HG03196 (cell line): ENCODE data around the gene UQCC3.
A peak's percentile ranks its signal among the peaks of the same experiment; 100 is the strongest.
"Not testable (repeated sequence)": the region's sequence is repeated elsewhere in the genome, so short reads cannot be mapped to it uniquely, and the experiment has no call there.

Experiments used
- ATAC-seq: cut with Tn5 transposase; IDR thresholded peaks from one replicate; pipeline ENCODE4 v1.9.1; 2021; ENCODE audit not compliant: unreplicated experiment

Gene UQCC3

DNA sequence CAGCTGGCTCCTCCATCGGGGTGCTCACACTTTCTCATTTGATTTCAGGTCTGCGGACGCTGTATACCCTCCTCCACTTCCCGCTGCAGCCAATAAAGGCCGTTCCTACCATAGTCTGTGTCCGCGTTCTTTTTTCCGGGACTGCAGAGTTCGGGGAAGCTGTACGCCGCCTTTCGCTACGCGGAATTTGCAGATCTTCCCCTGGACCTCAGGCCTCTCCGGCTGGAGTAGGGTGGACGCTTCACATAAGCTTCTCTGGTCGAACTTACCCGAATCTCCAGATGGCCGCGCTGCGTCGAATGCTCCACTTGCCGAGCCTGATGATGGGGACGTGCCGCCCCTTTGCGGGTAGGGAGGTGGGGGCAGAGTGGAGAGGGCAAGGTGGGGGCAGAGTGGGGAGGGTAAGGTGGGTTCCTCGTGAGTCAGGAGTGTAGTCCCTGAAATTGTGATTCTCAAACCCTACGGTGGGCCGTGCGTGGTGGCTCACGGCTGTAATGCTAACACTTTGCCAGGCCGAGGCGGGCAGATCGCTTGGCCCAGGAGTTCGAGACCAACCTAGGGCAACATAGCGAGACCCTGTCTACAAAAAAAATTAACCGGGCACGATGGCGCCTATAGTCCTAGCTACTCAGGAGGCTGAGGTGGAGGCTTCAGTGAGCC is 5.7 kb upstream of the UQCC3 start:
- peak; percentile 19 for ATAC-seq

DNA sequence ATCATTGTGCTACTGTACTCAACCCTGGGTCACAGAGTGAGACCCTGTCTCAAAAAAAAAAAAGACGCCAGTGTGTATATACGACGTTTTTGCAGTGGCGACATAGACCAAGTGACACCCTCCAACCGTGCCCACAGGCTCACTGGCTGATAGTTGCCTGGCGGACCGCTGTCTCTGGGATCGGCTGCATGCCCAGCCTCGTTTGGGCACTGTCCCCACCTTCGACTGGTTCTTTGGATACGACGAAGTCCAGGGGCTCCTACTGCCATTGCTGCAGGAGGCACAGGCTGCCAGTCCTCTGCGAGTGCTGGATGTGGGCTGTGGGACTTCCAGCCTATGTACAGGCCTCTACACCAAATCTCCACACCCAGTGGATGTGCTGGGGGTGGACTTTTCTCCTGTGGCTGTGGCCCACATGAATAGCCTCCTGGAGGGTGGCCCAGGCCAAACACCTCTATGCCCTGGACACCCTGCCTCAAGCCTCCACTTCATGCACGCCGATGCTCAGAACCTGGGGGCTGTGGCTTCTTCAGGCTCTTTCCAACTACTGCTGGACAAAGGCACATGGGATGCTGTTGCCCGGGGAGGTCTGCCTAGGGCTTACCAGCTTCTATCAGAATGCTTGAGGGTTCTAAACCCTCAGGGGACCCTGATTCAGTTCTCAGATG is 5.1 kb upstream of the UQCC3 start:
- ATAC-seq: no peak

DNA sequence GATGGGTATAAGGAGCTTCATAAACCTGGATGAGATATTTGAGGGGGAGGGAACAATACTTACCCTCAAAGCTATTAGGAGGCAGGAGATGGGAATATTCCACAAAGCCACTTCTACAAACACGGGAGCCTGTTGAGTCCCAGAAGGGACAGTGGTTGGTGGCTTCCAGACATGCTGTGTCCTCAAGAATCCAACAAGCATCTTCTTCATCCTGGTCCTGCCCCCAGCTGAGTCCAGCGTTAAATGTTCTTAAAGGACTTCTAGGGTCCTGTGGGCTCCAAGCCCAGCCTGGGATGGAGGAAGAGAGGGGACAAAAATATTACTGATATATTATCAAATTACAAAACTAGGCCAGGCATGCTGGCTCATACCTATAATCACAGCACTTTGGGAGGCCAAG is 4.0 kb upstream of the UQCC3 start:
- ATAC-seq: no peak

DNA sequence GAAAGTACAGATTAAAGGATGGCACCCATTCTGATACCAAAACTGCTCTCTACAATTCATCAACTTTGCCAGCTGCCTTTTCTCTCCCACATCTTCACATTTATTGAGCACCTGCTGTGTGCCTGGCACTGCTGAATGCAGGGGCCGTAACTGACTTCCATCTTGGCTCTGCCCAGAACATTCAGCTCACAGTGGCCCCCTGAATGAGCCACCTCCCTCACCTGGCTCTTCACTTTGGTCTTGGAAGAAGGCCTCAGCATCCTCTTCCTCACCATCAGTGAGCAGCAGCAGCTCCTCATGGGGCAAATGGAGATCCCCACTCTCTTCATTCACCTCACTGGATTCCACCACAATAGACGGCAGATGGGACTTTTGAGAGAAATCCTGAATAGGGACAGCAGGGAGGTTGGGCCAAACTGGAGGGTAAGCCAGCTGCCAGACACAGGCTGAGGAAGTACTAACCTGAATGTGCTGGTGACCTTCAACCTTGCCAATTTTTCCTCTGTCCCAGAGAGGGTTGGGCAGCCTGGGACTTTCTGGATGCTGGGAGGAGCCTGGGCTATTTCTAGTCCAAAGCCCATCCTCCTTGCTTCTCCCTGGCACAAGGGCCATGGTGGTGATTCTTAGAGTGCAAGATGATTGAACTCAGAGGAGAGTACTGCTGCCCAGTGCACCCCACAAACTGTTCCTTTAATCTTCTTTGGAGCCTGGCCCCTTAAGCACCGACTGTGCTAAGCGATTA is 1.9 kb upstream of the UQCC3 start:
- no peak for ATAC-seq

DNA sequence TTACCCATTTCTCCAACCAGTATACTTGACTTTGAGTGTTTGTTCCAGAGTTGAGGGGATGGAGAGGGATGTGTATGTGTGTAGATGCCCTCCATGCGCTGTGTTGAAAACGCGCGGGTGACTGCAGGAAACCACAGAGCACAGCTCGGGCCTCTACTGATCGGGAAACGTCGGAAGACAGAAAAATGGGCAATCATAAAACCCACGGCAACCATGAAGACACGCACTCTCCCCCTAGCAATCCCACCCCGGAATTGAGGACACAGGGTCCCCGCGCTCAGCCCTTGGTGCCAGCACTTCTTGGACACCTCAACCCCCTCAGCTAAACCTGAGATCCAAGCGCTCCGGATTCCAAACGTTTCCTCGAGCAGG is 251 bp upstream of the UQCC3 start:
- ATAC-seq: no peak

DNA sequence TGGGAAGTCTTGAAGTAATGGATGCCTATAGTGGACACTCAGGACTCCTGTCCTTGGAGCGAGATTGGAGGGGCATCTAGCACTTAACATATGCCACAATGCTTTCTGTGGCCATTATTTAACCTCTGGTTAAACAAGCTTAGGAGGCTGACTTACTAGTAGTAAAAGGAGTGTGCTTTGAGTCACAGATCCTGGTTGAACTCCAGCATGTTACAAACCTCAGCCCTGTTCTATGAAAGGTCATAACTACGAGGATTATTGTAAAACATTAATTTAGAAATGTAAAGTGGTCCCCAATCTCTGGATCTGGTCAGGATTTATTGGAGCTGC is 1.7 kb downstream of the UQCC3 start:
- ATAC-seq: no peak

DNA sequence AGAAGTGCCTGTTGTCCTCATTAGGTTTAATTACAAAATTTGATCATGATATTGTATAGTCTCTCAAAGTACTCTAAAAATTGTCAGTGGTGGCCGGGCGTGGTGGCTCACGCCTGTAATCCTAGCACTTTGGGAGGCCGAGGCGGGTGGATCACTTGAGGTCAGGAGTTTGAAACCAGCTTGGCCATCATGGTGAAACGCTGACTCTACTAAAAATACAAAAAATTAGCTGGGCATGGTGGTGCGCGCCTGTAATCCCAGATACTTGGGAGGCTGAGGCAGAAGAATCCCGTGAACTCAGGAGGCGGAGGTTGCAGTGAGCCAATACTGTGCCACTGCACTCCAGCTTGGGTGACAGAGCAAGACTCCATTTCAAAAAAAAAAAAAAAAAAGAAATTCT is 3.9 kb downstream of the UQCC3 start:
- not testable (repeated sequence) for ATAC-seq

DNA sequence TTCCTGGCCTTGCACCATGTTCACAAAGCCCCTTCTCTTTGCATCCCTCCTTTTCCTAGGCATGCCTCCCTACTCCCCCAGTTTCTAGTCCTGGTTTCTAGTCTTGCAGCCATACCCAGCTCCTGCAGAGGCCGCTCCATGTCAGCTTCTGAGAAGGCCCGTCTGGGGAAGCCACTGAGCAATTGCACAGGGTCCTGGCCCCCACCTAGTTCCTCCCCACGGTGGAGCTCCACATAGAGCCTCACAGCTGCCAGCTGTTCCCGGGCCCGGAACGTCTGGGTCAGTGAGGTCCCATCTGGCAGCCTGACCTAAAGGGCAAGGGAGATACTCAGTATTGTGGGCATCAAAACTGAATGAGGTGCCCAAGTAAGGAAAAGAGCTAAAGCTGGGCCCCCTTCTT is 5.2 kb downstream of the UQCC3 start:
- ATAC-seq: no peak

DNA sequence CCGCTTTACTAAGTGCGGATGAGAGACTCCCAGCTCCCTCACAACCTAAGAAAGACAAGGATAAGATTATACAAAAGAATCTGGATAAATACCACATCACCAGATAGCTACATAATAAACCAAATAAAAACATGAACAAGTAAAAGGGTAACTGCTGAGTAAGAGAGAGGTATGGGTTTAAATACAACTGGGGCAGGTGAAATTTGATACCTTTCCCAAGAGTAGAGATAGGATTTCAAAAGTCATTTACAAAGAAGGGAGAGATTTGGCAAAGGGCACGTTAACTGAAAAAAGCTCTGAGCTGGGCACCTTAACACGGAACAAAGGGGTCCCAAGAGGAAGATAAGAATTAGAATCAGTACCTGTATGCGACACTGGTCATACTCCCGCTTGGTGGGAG is 5.7 kb downstream of the UQCC3 start:
- ATAC-seq: no peak

DNA sequence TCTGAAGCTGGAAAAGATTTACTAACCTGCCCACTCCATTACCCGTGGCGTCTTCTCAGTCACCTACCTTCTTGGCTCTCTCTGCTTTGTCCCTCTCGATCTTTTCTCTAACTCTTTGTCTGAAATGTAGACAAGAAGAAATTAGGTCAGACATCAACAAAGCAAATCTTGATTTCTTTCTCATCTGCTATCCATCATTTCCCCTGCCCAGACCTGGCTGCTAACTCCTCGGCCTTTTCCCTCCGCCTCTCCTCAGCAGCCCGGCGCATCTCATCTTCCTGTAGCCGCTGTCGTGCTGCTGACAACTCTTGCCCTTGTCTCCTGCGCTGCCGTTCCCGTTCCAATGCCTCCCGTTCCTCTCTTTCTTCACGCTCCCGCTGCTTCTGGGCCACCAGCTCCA is 6.2 kb downstream of the UQCC3 start:
- no peak for ATAC-seq

DNA sequence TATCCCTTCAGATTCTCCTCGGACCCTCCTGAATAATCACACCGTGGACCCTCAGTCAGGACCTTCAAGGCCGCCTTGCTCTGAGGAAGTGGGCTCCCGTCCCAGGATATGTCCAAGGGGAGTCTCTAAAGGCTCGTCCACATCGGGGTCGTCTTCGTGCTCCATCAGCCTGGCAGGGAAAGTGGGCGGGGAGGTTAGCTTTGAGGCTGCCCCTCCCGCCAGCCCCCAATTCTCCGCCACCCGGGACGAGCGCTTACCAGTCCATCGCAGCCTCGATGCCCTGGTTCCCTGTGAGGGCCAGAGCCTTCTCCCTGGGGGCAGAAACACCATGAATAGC is 6.9 kb downstream of the UQCC3 start:
- ATAC-seq: no peak

DNA sequence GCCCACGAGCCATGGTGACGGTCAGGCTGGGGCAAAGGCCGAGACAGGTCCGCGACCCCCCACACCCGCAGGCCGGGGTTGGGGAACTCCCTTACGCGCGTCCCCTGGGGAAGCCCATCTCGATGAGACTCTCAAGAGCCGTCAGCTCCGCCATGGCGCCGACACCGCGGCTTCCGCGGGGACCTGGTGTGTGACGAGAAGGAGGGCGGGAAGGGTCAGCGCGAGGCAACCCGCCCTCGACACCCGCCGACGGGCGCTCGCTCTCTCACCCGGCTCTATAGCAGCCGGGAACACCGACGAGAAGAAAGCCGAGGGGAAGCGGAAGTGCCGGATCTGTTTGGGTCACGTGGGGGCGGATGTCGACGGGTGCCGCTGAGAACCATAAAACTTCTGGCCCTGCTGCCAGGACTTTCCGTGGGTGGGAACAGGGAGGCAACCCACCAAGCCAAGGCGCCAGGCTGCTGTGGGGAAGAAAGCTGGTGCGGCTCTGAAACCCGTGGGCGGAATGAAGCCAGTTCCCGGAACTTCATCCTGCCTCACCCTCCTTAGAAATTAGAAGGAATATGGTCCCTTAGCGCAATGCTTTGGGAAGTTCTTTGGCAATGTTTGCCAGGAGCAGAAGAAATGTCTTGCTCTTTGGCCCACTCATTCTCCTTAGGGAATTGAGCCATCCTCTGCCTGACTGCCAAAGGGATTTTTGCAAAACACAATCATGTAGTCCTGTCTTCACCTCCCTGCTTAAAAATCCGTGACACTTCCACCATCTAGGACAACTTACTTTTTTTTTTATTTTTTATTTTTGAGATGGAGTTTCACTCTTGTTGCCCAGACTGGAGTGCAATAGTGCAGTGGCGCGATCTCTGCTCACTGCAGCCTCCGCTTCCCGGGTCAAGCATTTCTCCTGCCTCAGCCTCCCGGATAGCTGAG is 7.6 kb downstream of the UQCC3 start, which contains the start of gene UBXN1:
Gene UBXN1 (minus strand): TSS at position 304 of the 927 bp plus-strand sequence. CDS start 150 bp downstream, at position 154.
- peak; percentile 72 for ATAC-seq

DNA sequence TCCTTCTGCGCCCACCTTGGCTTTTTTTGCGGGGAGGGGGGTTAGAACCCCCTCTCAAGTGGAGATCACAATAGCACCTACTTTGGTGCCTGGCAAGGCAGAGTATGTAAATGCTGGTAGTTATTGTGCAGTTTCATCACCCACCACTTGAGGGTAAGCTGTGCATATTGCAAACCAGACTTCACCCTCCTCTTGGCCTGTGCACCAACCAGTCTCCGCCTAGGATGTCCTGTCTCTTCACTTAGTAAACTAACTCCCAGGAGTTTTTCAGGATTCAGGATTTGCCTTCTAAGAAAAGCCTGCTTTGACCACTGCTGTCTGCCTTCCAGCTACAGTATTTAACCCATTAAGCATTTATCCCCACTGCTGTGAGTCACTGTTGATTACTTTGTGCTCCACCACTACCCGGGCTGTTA is 9.4 kb downstream of the UQCC3 start:
- ATAC-seq: peak; percentile 59

DNA sequence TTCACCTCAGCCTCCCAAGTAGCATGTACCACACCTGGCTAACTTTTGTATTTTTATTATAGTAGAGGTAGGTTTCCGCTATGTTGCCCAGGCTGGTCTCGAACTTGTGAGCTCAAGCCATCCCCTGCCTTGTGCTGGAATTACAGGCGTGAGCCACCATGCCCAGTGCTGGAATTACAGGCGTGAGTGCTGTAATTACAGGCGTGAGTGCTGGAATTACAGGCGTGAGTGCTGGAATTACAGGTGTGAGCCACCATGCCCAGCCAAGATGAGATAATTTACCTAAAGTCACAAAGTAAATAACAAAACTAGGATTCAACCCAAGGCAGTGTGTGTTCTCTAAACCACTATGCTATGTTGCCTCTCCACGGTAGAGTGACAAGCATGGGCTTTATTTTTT is 11.0 kb downstream of the UQCC3 start:
- no peak for ATAC-seq

DNA sequence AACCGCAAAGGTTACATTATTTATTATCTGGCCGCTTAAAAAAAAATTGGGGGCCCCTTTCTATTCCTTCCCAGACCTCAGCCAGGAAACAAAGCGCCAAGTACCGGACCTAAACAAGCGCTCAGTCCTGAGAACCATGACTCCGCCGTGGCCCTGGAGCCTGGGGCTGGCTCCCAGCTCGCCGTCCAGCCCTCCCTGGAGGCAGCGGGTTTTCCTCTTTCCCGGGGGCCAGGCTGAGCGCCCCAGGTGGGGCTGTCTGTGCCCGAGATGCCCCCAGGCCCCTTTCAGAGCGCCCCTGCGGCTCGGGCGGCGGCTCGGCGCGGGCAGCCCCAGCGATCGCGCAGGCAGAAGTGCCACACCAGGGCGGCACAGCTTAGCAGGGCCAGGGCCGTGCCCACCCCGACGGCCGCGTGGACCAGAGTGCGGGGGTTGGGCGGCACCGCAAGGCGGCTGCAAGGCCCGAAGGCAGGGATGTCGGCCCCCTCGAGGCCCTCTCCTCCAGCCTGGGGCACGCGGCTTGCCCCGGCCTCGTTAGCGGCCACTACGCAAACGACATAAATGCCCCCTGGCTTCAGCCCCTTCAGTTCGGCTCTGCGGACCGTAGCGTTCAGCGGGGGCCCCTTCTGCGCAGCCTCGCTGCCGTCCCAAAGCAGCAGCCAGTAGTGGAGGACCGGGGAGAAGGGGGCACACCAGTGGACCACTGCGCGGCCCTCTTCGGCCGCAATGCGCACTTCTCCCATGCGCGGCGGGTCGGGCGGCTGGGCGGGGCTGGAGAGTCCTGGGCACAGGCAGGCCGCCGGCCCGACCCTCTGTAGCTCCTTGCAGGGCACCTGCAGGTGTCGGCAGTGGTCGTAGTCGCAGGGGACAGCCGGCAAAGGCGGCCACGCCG is 16.3 kb downstream of the UQCC3 start:
- ATAC-seq: no peak

DNA sequence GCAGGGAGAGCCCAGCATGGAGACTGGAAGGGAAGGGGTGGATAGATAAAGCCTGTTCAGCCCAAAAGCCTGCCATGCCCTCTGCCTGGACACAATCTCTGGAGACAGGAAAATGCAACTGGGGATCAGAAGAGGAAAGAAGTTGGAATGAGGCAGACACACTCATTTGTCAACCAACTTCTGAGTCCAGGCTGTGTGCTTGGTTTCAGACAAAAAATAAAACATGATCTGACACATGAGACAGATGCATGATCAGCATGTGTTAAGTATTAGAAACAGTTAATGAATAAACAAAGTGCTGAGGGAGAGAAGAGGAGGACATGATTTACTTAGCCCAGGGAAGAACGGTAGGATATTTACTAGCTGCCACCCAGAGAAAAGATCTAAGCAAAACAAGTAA is 17.0 kb downstream of the UQCC3 start:
- no peak for ATAC-seq

DNA sequence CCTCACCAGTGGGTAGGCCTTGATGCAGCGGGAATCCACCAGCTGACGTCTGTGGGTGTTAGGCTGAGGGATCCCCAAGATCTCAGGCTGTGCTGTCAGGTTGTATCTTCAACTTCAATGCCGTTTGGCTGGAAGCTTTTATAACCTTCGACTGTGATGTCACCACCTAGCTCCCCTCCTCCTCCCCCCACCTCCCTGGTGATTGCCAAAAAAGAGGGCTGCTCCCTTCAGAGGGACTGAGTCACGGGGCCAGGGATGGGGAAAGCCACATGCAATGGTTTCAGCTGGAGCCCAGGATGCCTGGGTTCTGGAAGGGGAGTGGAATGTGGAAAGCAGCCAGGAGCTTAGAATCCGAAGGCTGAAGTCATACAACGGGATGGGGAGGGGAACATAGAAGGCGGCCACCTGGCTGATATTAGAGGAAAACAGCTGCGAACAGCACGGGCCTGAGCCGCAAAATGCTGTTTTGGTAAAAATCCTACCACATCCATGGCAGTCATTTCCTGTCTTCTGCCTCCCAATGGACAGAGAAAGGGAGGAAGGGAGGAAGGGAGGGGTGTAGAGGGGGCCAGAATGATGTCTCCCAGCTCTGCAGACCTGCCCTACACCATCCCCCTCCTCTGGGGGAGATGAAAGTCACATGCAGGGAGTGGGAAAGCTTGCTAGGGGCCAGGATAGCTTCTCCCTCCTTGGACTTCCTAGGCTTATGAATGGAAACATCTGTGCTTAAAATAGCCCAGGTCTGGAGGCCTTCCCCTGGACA is 18.1 kb downstream of the UQCC3 start, which contains the start of gene LRRN4CL:
Gene LRRN4CL (minus strand): TSS at position 110 of the 763 bp plus-strand sequence. CDS start 1,022 bp downstream, outside the sequence.
- no peak for ATAC-seq

DNA sequence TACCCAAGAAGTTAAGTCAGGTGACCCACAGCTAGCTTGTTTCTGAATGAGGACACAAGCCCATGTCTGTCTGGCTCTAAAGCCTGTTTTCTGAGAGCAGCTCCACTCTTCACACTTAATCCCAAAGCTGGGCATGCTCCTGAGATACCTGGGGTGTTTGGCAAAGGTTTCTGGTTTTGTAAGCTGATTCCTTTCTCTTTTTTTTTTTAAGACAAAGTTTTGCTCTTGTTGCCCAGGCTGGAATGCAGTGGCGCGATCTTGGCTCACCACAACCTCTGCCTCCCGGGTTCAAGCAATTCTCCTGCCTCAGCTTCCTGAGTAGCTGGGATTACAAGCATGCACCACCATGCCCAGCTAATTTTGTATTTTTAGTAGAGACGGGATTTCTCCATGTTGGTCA is 22.2 kb downstream of the UQCC3 start:
- ATAC-seq: not testable (repeated sequence)

DNA sequence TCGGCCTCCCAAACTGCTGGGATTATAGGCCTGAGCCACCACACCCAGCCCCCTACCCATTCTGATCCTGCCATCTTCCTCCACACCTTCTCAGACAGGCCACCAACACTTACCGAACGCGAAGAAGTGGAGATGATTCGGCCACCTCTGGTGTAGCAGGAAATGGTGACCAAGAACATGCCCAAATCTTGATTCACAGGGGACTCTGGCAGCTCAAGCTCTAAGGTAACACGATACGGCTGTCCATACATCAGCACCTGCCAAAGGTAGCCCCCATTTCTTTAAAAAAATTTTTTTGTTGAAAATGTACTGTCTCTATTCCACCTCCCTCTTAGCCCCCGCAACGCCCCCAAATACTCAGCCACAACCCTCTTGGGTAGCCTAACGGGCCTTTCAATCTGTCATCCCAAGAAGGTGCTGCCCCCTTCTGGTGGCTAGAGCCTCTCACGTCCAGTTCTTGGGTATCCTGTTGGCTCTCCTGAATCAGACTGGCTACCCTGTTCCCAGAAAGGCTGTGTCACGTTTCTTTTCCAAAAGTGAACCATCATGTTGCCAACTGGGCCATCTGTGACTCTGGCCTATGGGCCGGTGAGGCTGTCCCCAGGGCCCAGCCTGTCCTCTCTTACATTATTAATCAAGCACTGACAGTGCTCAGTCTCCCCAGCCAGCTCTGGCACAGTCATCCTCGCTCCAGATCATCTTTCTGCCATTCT is 23.1 kb downstream of the UQCC3 start:
- no peak for ATAC-seq
